ENCODE results near the gene SHISAL1. TPM values are rescaled to one million over a fixed set of nuclear protein-coding genes. Genes with fewer than 3 reads are reported as not detected.
A peak's percentile ranks its signal among the peaks of the same experiment; 100 is the strongest.
"Not testable (repeated sequence)": the region's sequence is repeated elsewhere in the genome, so short reads cannot be mapped to it uniquely, and the experiment has no call there.

The SHISAL1 gene
- total RNA-seq, 1 donor from 2014 or later: 3.2 TPM

DNA sequence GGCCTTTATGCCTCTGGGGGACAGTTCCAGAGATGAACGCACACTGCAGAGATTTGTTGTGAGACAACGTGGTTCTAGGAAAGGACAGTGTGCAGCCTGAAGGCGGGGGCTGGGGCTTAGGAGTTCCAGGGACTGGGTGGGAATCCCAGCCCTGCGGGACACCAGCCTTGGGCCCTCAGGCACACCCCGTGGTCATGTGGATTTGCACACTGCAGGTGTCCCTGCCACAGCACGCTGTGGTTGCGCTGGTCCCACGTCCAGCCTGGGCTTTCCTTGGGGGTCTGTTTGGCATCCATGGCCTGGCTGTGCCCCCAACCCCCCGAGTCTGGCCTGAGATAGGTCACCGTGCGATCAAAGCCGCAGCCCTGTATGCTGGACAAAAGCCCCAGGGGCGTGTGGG is 7.3 kb downstream of the SHISAL1 start:
- peaks cover 18% of the 10 kb centered on the region for H3K27me3 Mint-ChIP-seq (ENCODE audit: unreplicated experiment)
- DNase-seq: no peak
- H3K9me3 Mint-ChIP-seq (ENCODE audit: unreplicated experiment): peaks cover 6% of the 10 kb centered on the region
- no peak overlapping the region for H3K4me3 Mint-ChIP-seq (ENCODE audit: unreplicated experiment)
- peaks cover 5% of the 10 kb centered on the region for H3K4me1 Mint-ChIP-seq (ENCODE audit: low read depth, unreplicated experiment)
- H3K36me3 Mint-ChIP-seq (ENCODE audit: unreplicated experiment): no peaks in the 10 kb centered on the region
- H3K27ac Mint-ChIP-seq (ENCODE audit: unreplicated experiment): no peak overlapping the region
- TF ChIP-seq, protein P1, sequence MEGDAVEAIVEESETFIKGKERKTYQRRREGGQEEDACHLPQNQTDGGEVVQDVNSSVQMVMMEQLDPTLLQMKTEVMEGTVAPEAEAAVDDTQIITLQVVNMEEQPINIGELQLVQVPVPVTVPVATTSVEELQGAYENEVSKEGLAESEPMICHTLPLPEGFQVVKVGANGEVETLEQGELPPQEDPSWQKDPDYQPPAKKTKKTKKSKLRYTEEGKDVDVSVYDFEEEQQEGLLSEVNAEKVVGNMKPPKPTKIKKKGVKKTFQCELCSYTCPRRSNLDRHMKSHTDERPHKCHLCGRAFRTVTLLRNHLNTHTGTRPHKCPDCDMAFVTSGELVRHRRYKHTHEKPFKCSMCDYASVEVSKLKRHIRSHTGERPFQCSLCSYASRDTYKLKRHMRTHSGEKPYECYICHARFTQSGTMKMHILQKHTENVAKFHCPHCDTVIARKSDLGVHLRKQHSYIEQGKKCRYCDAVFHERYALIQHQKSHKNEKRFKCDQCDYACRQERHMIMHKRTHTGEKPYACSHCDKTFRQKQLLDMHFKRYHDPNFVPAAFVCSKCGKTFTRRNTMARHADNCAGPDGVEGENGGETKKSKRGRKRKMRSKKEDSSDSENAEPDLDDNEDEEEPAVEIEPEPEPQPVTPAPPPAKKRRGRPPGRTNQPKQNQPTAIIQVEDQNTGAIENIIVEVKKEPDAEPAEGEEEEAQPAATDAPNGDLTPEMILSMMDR (IDR thresholded peaks at IDR 0.05; ENCODE audit: partially characterized antibody, unreplicated experiment): no peak

- Mint-ChIP-seq H3K9me3 (ENCODE audit: unreplicated experiment) (peaks cover 10% of the 10 kb centered on the region), H3K4me3 (ENCODE audit: unreplicated experiment) (no peak overlapping the region), H3K27me3 (ENCODE audit: unreplicated experiment) (peaks cover 21% of the 10 kb centered on the region), H3K36me3 (ENCODE audit: unreplicated experiment) (no peaks in the 10 kb centered on the region), H3K4me1 (ENCODE audit: low read depth, unreplicated experiment) (peaks cover 7% of the 10 kb centered on the region), H3K27ac (ENCODE audit: unreplicated experiment) (no peak overlapping the region)
- TF ChIP-seq, protein P1 (IDR thresholded peaks at IDR 0.05; ENCODE audit: partially characterized antibody, unreplicated experiment): no peak
- no peak for DNase-seq
These were observed 7.8 kb downstream of the SHISAL1 start for GRCh38 chr22:44304911-44305310.

- H3K27me3 Mint-ChIP-seq (ENCODE audit: unreplicated experiment): peaks cover 25% of the 10 kb centered on the region
- TF ChIP-seq, protein P1 (IDR thresholded peaks at IDR 0.05; ENCODE audit: partially characterized antibody, unreplicated experiment): no peak
- no peaks in the 10 kb centered on the region for H3K36me3 Mint-ChIP-seq (ENCODE audit: unreplicated experiment)
- peaks cover 11% of the 10 kb centered on the region for H3K9me3 Mint-ChIP-seq (ENCODE audit: unreplicated experiment)
- no peak overlapping the region for H3K27ac Mint-ChIP-seq (ENCODE audit: unreplicated experiment)
- no peak overlapping the region for H3K4me3 Mint-ChIP-seq (ENCODE audit: unreplicated experiment)
- H3K4me1 Mint-ChIP-seq (ENCODE audit: low read depth, unreplicated experiment): peaks cover 12% of the 10 kb centered on the region
- no peak for DNase-seq
These were observed 8.4 kb downstream of the SHISAL1 start for GRCh38 chr22:44304354-44304753.

DNA sequence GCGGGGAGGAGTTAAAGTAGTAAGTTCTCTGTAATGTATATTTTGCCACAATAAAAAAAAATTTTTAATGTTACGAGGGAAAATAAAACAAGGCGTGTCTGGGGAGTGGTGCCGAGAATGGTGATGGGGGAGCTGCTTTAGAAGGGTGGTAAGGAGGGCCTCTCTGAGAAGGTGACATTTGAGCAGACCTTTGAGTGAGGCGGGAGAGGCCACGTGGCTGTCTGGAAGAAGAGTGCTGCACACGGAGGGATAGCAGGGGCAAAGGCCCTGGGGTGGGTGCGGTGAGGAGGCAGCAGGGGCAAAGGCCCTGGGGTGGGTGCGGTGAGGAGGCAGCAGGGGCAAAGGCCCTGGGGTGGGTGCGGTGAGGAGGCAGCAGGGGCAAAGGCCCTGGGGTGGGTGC is 10.4 kb downstream of the SHISAL1 start:
- H3K9me3 Mint-ChIP-seq (ENCODE audit: unreplicated experiment); H3K27ac Mint-ChIP-seq (ENCODE audit: unreplicated experiment); H3K36me3 Mint-ChIP-seq (ENCODE audit: unreplicated experiment); H3K4me3 Mint-ChIP-seq (ENCODE audit: unreplicated experiment); DNase-seq: not testable (repeated sequence)
- Mint-ChIP-seq H3K27me3 (ENCODE audit: unreplicated experiment) (peaks cover 22% of the 10 kb centered on the region), H3K4me1 (ENCODE audit: low read depth, unreplicated experiment) (peaks cover 12% of the 10 kb centered on the region)

DNA sequence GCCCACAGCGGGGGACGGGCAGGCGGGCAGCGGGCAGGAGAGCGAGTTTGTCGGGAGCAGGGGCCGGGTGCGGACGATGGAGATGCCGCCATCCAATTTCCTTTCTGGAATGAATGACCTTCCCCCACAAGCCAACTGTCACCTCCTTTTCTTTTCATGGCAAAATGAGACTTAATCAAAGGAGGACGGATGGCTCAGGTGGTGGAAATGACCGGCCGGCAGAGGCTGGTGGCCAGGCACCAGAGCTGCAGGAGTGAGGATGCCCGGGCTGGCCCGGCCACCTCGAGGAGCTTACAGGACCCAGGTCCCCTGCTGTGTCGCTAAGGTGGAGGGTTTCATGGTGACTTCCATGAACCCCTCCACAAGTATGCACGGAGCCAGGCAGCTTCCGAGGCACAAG is 11.7 kb downstream of the SHISAL1 start:
- no peak for DNase-seq
- peak overlapping the region; percentile 64 for H3K27ac Mint-ChIP-seq (ENCODE audit: unreplicated experiment)
- TF ChIP-seq, protein P1 (IDR thresholded peaks at IDR 0.05; ENCODE audit: partially characterized antibody, unreplicated experiment): no peak
- no peaks in the 10 kb centered on the region for H3K36me3 Mint-ChIP-seq (ENCODE audit: unreplicated experiment)
- peaks cover 19% of the 10 kb centered on the region for H3K27me3 Mint-ChIP-seq (ENCODE audit: unreplicated experiment)
- H3K9me3 Mint-ChIP-seq (ENCODE audit: unreplicated experiment): peaks cover 10% of the 10 kb centered on the region
- H3K4me3 Mint-ChIP-seq (ENCODE audit: unreplicated experiment): no peak overlapping the region
- peaks cover 9% of the 10 kb centered on the region for H3K4me1 Mint-ChIP-seq (ENCODE audit: low read depth, unreplicated experiment)

- peaks cover 10% of the 10 kb centered on the region for H3K9me3 Mint-ChIP-seq (ENCODE audit: unreplicated experiment)
- H3K4me3 Mint-ChIP-seq (ENCODE audit: unreplicated experiment): no peak overlapping the region
- peaks cover 10% of the 10 kb centered on the region for H3K36me3 Mint-ChIP-seq (ENCODE audit: unreplicated experiment)
- H3K27me3 Mint-ChIP-seq (ENCODE audit: unreplicated experiment): peaks cover 15% of the 10 kb centered on the region
- TF ChIP-seq, protein P1 (IDR thresholded peaks at IDR 0.05; ENCODE audit: partially characterized antibody, unreplicated experiment): no peak
- peaks cover 7% of the 10 kb centered on the region for H3K4me1 Mint-ChIP-seq (ENCODE audit: low read depth, unreplicated experiment)
- no peak overlapping the region for H3K27ac Mint-ChIP-seq (ENCODE audit: unreplicated experiment)
- DNase-seq: no peak
These were observed 13.6 kb downstream of the SHISAL1 start for GRCh38 chr22:44299124-44299523.

Data from glutamatergic neuron (in vitro differentiated cells).